Esophagus (tissue), 2 donors: ENCODE measurements around the gene KRT8. TPM values are rescaled to one million over a fixed set of nuclear protein-coding genes. Genes with fewer than 3 reads are reported as not detected.
"Not testable (repeated sequence)": the region's sequence is repeated elsewhere in the genome, so short reads cannot be mapped to it uniquely, and the experiment has no call there.

ENCODE experiments used
- H3K27ac ChIP-seq, 2 donors: one replicate each; pipeline ENCODE4 v1.5.1; 2013; ENCODE audit warnings: low read depth in 2 of 2, mild to moderate bottlenecking in 2 of 2, inconsistent platforms in 1 of 2, low read length in 1 of 2, moderate library complexity in 1 of 2
- H3K27me3 ChIP-seq, 2 donors: one replicate each; pipeline ENCODE4 v1.6.1; 2013; ENCODE audit warnings: low read length in 2 of 2, control low read depth in 1 of 2, mild to moderate bottlenecking in 1 of 2; ENCODE audit not compliant: insufficient read depth in 2 of 2, control insufficient read depth in 1 of 2
- H3K36me3 ChIP-seq, 2 donors: one replicate each; pipeline ENCODE4 v1.6.1; 2013; ENCODE audit warnings: low read length in 1 of 2; ENCODE audit not compliant: control insufficient read depth in 2 of 2, insufficient read depth in 2 of 2
- H3K4me1 ChIP-seq, 2 donors: one replicate each; pipeline ENCODE4 v1.6.1; 2013; ENCODE audit warnings: low read length in 1 of 2; ENCODE audit not compliant: control insufficient read depth in 2 of 2, insufficient read depth in 2 of 2
- H3K4me3 ChIP-seq, 2 donors: one replicate each; pipeline ENCODE4 v1.5.1; 2013; ENCODE audit warnings: low read length in 2 of 2, mild to moderate bottlenecking in 2 of 2, low read depth in 1 of 2, moderate library complexity in 1 of 2
- H3K9me3 ChIP-seq, 2 donors: one replicate each; pipeline ENCODE4 v1.6.1; 2013; ENCODE audit warnings: mild to moderate bottlenecking in 2 of 2, low read depth in 1 of 2, low read length in 1 of 2, moderate library complexity in 1 of 2; ENCODE audit not compliant: control insufficient read depth in 2 of 2, insufficient read depth in 1 of 2
- WGBS, 2 donors: extraction: QIAGEN DNeasy Blood & Tissue Kit; methylation state at CpG; one replicate each; pipeline ENCODE4 v1.1.7; 2013; 5-methylcytosine and 5-hydroxymethylcytosine counted together
- polyA plus RNA-seq, 2 donors: library from polyadenylated mRNA; stranded (reverse); fragments of 200-250 nt; gene quantifications; one replicate each; pipeline ENCODE4 v1.2.3, GENCODE V29; 2013
- donor health status: healthy with polysubstance abuse.
- donor health status: Bipolar disorder and iron deficiency.

The KRT8 gene
- polyA plus RNA-seq: 100 to 1,000 TPM in 1 of 2 donors, 10 to 100 TPM in 1; 38.7 to 105 TPM

- not testable (repeated sequence) for H3K9me3 ChIP-seq, H3K27me3 ChIP-seq, H3K36me3 ChIP-seq
- peak within 1 kb of the TSS; percentile 27 to 34 for H3K4me3 ChIP-seq
- peak within 1 kb of the TSS; percentile 37 to 58 for H3K27ac ChIP-seq
- H3K4me1 ChIP-seq: peaks cover 0 to 18% of the 10 kb centered on the region in 2 donors
- 45 to 50% methylated on average over 33 of the region's 33 CpGs for WGBS, 2 donors
These were observed at the start of gene KRT8 for GRCh38 chr12:52904509-52905300. Gene KRT8 (minus strand): TSS chr12:52905076. CDS start chr12:52904981, 95 bp downstream.

- Histone ChIP-seq H3K9me3 (no peaks in the 10 kb centered on the region), H3K4me3 (no peak overlapping the region), H3K27me3 (no peaks in the 10 kb centered on the region), H3K27ac (no peak overlapping the region), H3K36me3 (peaks cover 4 to 14% of the 10 kb centered on the region in 2 donors), H3K4me1 (peaks cover 0 to 2% of the 10 kb centered on the region in 2 donors)
- WGBS, 2 donors: 87 to 88% methylated on average over 7 of the region's 7 CpGs
These were observed 48.4 kb upstream of the KRT8 start for GRCh38 chr12:52953181-52953841.

GRCh38 chr12:52952076-52952801 is 47.4 kb upstream of the KRT8 start:
- H3K4me3 ChIP-seq: no peak overlapping the region
- H3K36me3 ChIP-seq: peaks cover 4 to 14% of the 10 kb centered on the region in 2 donors
- peaks cover 0 to 2% of the 10 kb centered on the region in 2 donors for H3K4me1 ChIP-seq
- H3K27ac ChIP-seq: no peak overlapping the region
- H3K27me3 ChIP-seq: no peaks in the 10 kb centered on the region
- H3K9me3 ChIP-seq: no peaks in the 10 kb centered on the region
- 50 to 56% methylated on average over 15 of the region's 15 CpGs for WGBS, 2 donors

GRCh38 chr12:52951640-52952039 is 46.8 kb upstream of the KRT8 start:
- H3K27me3 ChIP-seq: no peaks in the 10 kb centered on the region
- peaks cover 4 to 14% of the 10 kb centered on the region in 2 donors for H3K36me3 ChIP-seq
- H3K4me3 ChIP-seq: no peak overlapping the region
- H3K4me1 ChIP-seq: peaks cover 0 to 2% of the 10 kb centered on the region in 2 donors
- H3K9me3 ChIP-seq: no peaks in the 10 kb centered on the region
- 68 to 80% methylated on average over 6 of the region's 6 CpGs for WGBS, 2 donors
- no peak overlapping the region for H3K27ac ChIP-seq

GRCh38 chr12:52951126-52951525 is 46.2 kb upstream of the KRT8 start:
- H3K9me3 ChIP-seq: no peaks in the 10 kb centered on the region
- no peak overlapping the region for H3K4me3 ChIP-seq
- H3K27ac ChIP-seq: no peak overlapping the region
- 79 to 95% methylated on average over 1 of the region's 1 CpG for WGBS, 2 donors
- H3K36me3 ChIP-seq: peaks cover 4 to 14% of the 10 kb centered on the region in 2 donors
- no peaks in the 10 kb centered on the region for H3K27me3 ChIP-seq
- H3K4me1 ChIP-seq: peaks cover 0 to 2% of the 10 kb centered on the region in 2 donors

- Histone ChIP-seq H3K4me1 (peaks cover 0 to 2% of the 10 kb centered on the region in 2 donors), H3K36me3 (peaks cover 4 to 14% of the 10 kb centered on the region in 2 donors), H3K27ac (no peak overlapping the region), H3K9me3 (no peaks in the 10 kb centered on the region), H3K4me3 (peak overlapping the region; percentile 59 to 77), H3K27me3 (no peaks in the 10 kb centered on the region)
- WGBS, 2 donors: 55 to 75% methylated on average over 7 of the region's 7 CpGs
These were observed 45.7 kb upstream of the KRT8 start for GRCh38 chr12:52950553-52950952.

- Histone ChIP-seq H3K4me1 (peaks cover 0 to 2% of the 10 kb centered on the region in 2 donors), H3K27me3 (no peaks in the 10 kb centered on the region)
- WGBS, 2 donors: 25 to 27% methylated on average over 13 of the region's 13 CpGs
These were observed 44.8 kb upstream of the KRT8 start for GRCh38 chr12:52949413-52950331.

GRCh38 chr12:52947738-52948423 is 43.0 kb upstream of the KRT8 start:
- Histone ChIP-seq H3K36me3 (peaks cover 4 to 14% of the 10 kb centered on the region in 2 donors), H3K27ac (no peak overlapping the region), H3K4me3 (no peak overlapping the region), H3K9me3 (no peaks in the 10 kb centered on the region), H3K27me3 (no peaks in the 10 kb centered on the region), H3K4me1 (peaks cover 0 to 2% of the 10 kb centered on the region in 2 donors)
- WGBS, 2 donors: 77 to 83% methylated on average over 12 of the region's 12 CpGs

More at GRCh38 chr12:52949413-52950331, 44.8 kb upstream of the KRT8 start:
- Histone ChIP-seq H3K36me3 (peaks cover 4 to 14% of the 10 kb centered on the region in 2 donors), H3K4me3 (peak overlapping the region; percentile 59 to 77), H3K9me3 (no peaks in the 10 kb centered on the region), H3K27ac (peak overlapping the region; percentile 71 to 74)
